Common myeloid progenitor, CD34-positive (primary cell): ENCODE measurements around the gene IL1R2.
"Not testable (repeated sequence)": the region's sequence is repeated elsewhere in the genome, so short reads cannot be mapped to it uniquely, and the experiment has no call there.

Experiments
- CTCF ChIA-PET: fragments of 350-600 bp; sonication (Branson Sonifier 250); formaldehyde crosslinking; loops from one replicate; lab custom pipeline; 2021; ENCODE audit warnings: antibody characterized with exemption; lab: Charles Lee
- POLR2A ChIA-PET: fragments of 350-600 bp; sonication (Branson Sonifier 250); formaldehyde crosslinking; loops from one replicate; lab custom pipeline; 2021; ENCODE audit warnings: antibody characterized with exemption; lab: Charles Lee
- DNase-seq, 3 donors: peaks; one replicate each; pipeline versions ENCODE4 v3.0.0 to v3.0.0-alpha.2; 2013
- H3K27ac ChIP-seq, 2 experiments: 1 replicate in 1 of 2; 2 replicates in 1 of 2; pipeline ENCODE4 v1.7.0; 2013; ENCODE audit warnings: inconsistent platforms in 2 of 2, low read length in 2 of 2, mild to moderate bottlenecking in 2 of 2, low read depth in 1 of 2, moderate library complexity in 1 of 2; ENCODE audit not compliant: severe bottlenecking in 2 of 2, insufficient read depth in 1 of 2, poor library complexity in 1 of 2
- H3K27me3 ChIP-seq, 5 experiments: replicated peaks in 2 of 5; 1 replicate in 3 of 5; 2 replicates in 2 of 5; pipeline versions ENCODE4 v1.6.1 to v1.7.0; 2013; ENCODE audit warnings: low read length in 4 of 5, mild to moderate bottlenecking in 2 of 5, moderate library complexity in 2 of 5, inconsistent platforms in 1 of 5; ENCODE audit not compliant: insufficient read depth in 5 of 5, control insufficient read depth in 4 of 5
- H3K36me3 ChIP-seq, 4 experiments: 1 replicate in 2 of 4; 2 replicates in 2 of 4; pipeline versions ENCODE4 v1.6.1 to v1.7.0; 2013; ENCODE audit warnings: low read length in 3 of 4, control low read depth in 1 of 4, mild to moderate bottlenecking in 1 of 4; ENCODE audit not compliant: control insufficient read depth in 4 of 4, insufficient read depth in 4 of 4
- H3K4me1 ChIP-seq, 4 experiments: 1 replicate in 3 of 4; 2 replicates in 1 of 4; pipeline versions ENCODE4 v1.6.1 to v1.7.1; 2013; ENCODE audit warnings: low read length in 3 of 4, mild to moderate bottlenecking in 3 of 4, control low read depth in 1 of 4, inconsistent platforms in 1 of 4, moderate library complexity in 1 of 4; ENCODE audit not compliant: control insufficient read depth in 4 of 4, insufficient read depth in 4 of 4; ENCODE audit errors: control extremely low read depth in 1 of 4
- H3K4me3 ChIP-seq, 7 experiments: 1 replicate in 4 of 7; 2 replicates in 3 of 7; pipeline versions ENCODE4 v1.5.1 to v1.7.0; 2013; ENCODE audit warnings: mild to moderate bottlenecking in 7 of 7, low read length in 6 of 7, moderate library complexity in 6 of 7, inconsistent platforms in 2 of 7, low read depth in 2 of 7, control low read depth in 1 of 7; ENCODE audit not compliant: insufficient read depth in 4 of 7, control insufficient read depth in 1 of 7; ENCODE audit errors: extremely low read depth in 1 of 7
- H3K9me3 ChIP-seq, 5 experiments: 1 replicate in 4 of 5; 2 replicates in 1 of 5; pipeline versions ENCODE4 v1.6.1 to v1.7.1; 2013; ENCODE audit warnings: low read length in 4 of 5, mild to moderate bottlenecking in 2 of 5, inconsistent platforms in 1 of 5, low read depth in 1 of 5, moderate library complexity in 1 of 5; ENCODE audit not compliant: control insufficient read depth in 4 of 5, insufficient read depth in 2 of 5; ENCODE audit errors: control extremely low read depth in 1 of 5
- WGBS: methylation state at CpG from one replicate; pipeline ENCODE4 v1.1.5; 2013; ENCODE audit not compliant: insufficient coverage; 5-methylcytosine and 5-hydroxymethylcytosine counted together

Gene IL1R2

DNA sequence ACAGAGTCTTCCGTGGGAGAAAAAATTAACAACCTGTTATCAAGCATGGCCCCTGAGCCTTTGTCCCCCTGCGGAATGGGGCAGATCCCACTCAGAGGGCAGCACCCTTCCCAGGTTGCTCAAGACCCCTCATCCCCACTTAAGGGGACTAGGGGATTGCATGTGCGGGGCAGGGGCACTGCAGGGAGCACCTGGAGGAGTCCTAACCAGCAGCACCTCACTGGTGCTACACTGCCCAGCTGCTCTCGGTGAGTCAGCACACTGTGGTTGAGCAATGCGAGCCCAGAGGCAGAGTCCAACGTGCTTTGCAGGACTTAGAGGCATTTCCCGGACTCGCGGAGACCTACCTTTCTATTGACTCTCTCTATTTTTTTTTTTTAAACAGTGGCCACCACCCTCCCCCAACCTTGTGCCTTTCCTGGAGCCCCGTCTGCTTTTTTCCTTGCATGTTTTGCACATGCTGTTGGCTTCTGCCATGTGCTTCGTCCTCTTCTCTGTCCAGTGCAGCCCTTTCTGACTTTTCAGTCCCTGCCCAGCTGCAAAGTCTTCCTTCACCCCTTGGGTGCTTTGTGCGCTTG is 74.0 kb downstream of the IL1R2 start:
- peak overlapping the region in 1 of 2 experiments; percentile 45 for H3K27ac ChIP-seq
- 89% methylated on average over 9 of the region's 12 CpGs for WGBS
- no peaks in the 10 kb centered on the region for H3K27me3 ChIP-seq
- peak in 1 of 3 donors; percentile 14 for DNase-seq
- peaks cover 7 to 46% (median 30%) of the 10 kb centered on the region in 4 experiments for H3K4me1 ChIP-seq
- ChIA-PET POLR2A (no interaction called here), CTCF (interaction anchor here (1.0 to 2.4 kb wide), 4 partner anchors 11 to 175 kb away, joined by 4 to 10 read pairs (median 4); no protein-coding TSS in a partner anchor)
- no peak overlapping the region for H3K4me3 ChIP-seq
- peaks cover 0 to 5% (median 0%) of the 10 kb centered on the region in 5 experiments for H3K9me3 ChIP-seq
- no peaks in the 10 kb centered on the region for H3K36me3 ChIP-seq

DNA sequence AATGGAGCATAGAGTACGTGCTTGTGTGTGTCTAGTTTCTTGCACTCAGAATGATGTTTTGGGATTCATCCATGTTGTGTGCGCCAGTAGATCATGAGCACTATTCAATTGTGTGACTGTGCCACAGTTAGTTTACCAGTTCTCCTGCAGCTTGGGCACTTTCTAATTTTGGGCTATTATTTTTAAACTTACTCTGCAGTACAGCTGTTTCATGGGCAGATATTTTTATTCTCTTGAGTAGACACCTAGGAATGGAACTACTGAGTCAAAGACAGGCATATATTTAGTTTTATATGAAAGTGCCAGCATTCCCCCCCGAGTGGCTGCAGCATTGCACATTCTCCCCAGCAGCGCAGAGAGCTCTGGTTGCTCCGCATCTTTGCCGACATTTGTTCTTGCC is 74.8 kb downstream of the IL1R2 start:
- Histone ChIP-seq H3K9me3 (peaks cover 0 to 5% (median 0%) of the 10 kb centered on the region in 5 experiments), H3K4me3 (no peak overlapping the region), H3K4me1 (peaks cover 7 to 46% (median 30%) of the 10 kb centered on the region in 4 experiments), H3K27ac (no peak overlapping the region), H3K36me3 (no peaks in the 10 kb centered on the region), H3K27me3 (no peaks in the 10 kb centered on the region)
- DNase-seq: no peak
- 69% methylated on average over 6 of the region's 6 CpGs for WGBS
- CTCF ChIA-PET: interaction anchor here (1.0 to 2.4 kb wide), 5 partner anchors 9 to 174 kb away, joined by 4 to 10 read pairs (median 5); no protein-coding TSS in a partner anchor
- POLR2A ChIA-PET: no interaction called here

- CTCF ChIA-PET: interaction anchor here (1.2 to 1.8 kb wide), 2 partner anchors 10 to 48 kb away, joined by 3 to 5 read pairs; no protein-coding TSS in a partner anchor
- H3K27ac ChIP-seq, H3K4me3 ChIP-seq, H3K27me3 ChIP-seq, DNase-seq, POLR2A ChIA-PET, H3K9me3 ChIP-seq, H3K36me3 ChIP-seq: not testable (repeated sequence)
- H3K4me1 ChIP-seq: peaks cover 7 to 34% (median 28%) of the 10 kb centered on the region in 4 experiments
These were observed 76.4 kb downstream of the IL1R2 start for GRCh38 chr2:102068126-102068525.

DNA sequence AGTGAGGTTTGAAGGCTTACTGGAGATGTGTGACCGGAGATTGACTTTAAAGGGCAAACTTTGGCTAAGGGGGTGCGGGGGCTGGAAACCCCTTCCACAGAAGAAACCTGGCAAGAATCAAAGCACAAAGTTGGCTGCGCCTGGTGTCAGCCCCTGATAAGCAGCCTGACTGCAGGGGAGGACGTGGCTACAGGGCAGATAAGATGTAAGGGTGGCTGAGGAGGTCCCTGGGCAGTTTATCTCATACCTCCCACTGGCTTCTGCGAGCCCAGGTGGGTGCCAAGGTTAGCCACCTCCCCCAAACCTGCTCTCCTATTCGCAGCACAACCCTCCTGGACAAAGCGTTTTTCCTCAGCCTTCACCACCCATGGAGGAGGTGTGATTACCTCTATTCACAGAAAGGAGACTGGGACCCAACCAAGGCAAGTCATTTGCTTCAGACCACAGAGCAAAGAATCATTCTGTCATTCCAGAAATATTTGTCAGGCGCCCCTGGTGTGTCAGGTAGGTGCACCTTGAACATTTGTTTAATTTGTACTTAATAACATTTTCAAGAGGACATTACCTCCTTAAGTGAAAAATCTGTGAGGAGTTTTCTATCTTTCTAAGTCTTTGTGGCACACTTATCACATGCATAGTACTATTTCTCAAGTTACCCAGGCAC is 77.7 kb downstream of the IL1R2 start:
- H3K27ac ChIP-seq: peak overlapping the region in 1 of 2 experiments; percentile 12
- POLR2A ChIA-PET: no interaction called here
- H3K27me3 ChIP-seq: no peaks in the 10 kb centered on the region
- H3K36me3 ChIP-seq: no peaks in the 10 kb centered on the region
- WGBS: 50% methylated on average over 5 of the region's 8 CpGs
- DNase-seq: peak; percentile 29 to 84 (median 70)
- peaks cover 0 to 5% (median 0%) of the 10 kb centered on the region in 5 experiments for H3K9me3 ChIP-seq
- peak overlapping the region in 1 of 7 experiments; percentile 2 for H3K4me3 ChIP-seq
- CTCF ChIA-PET: interaction anchor here (0.8 kb wide), 1 partner anchor 13 kb away, joined by 3 read pairs; no protein-coding TSS in a partner anchor
- H3K4me1 ChIP-seq: peaks cover 1 to 27% (median 20%) of the 10 kb centered on the region in 4 experiments

- Histone ChIP-seq H3K27me3 (no peaks in the 10 kb centered on the region), H3K4me3 (no peak overlapping the region), H3K27ac (peak overlapping the region in 1 of 2 experiments; percentile 47), H3K36me3 (no peaks in the 10 kb centered on the region), H3K9me3 (peaks cover 0 to 5% (median 0%) of the 10 kb centered on the region in 5 experiments), H3K4me1 (peaks cover 0 to 26% (median 16%) of the 10 kb centered on the region in 4 experiments)
- CTCF ChIA-PET: interaction anchor here (1.2 kb wide), 1 partner anchor 9 kb away, joined by 3 read pairs; no protein-coding TSS in a partner anchor
- DNase-seq: no peak
- 100% methylated on average over 5 of the region's 8 CpGs for whole genome bisulfite sequencing
- POLR2A ChIA-PET: no interaction called here
These were observed 78.4 kb downstream of the IL1R2 start for GRCh38 chr2:102070058-102070642.

GRCh38 chr2:102072741-102073140 is 81.0 kb downstream of the IL1R2 start:
- Histone ChIP-seq H3K36me3 (no peaks in the 10 kb centered on the region), H3K4me3 (no peak overlapping the region), H3K27me3 (no peaks in the 10 kb centered on the region), H3K9me3 (no peaks in the 10 kb centered on the region), H3K4me1 (peaks cover 0 to 19% (median 14%) of the 10 kb centered on the region in 4 experiments), H3K27ac (no peak overlapping the region)
- DNase-seq: no peak
- WGBS: 92% methylated on average over 5 of the region's 5 CpGs
- POLR2A ChIA-PET: no interaction called here
- CTCF ChIA-PET: interaction anchor here (1.0 to 2.0 kb wide), 4 partner anchors 9 to 93 kb away, joined by 3 to 11 read pairs (median 4); no protein-coding TSS in a partner anchor
